HepG2 (cell line): ENCODE measurements around the gene FN1. TPM values are rescaled to one million over a fixed set of nuclear protein-coding genes. Genes with fewer than 3 reads are reported as not detected.
A peak's percentile ranks its signal among the peaks of the same experiment; 100 is the strongest.

ENCODE experiments used
- BCL6 ChIP-seq: IDR thresholded peaks from 2 replicates; pipeline ENCODE4 v1.6.1; 2016; ENCODE audit warnings: missing genetic modification reagents, missing compliant biosample characterization
- GTF3A ChIP-seq: sonication (generic); formaldehyde crosslinking; conservative IDR thresholded peaks from 2 replicates; pipeline ENCODE4 v1.4.0; 2020; ENCODE audit warnings: mild to moderate bottlenecking, missing genetic modification reagents
- HNRNPUL1 ChIP-seq: fragments of 200-400 bp; formaldehyde crosslinking; IDR thresholded peaks from 2 replicates; pipeline ENCODE4 v1.6.1; 2017; ENCODE audit warnings: low read depth, mild to moderate bottlenecking, low read length, moderate library complexity
- MATR3 ChIP-seq: sonication (generic); formaldehyde crosslinking; IDR thresholded peaks from 2 replicates; pipeline ENCODE4 v1.4.0; 2020; ENCODE audit warnings: missing genetic modification reagents
- MTA1 ChIP-seq: sonication (generic); formaldehyde crosslinking; IDR thresholded peaks from 2 replicates; pipeline ENCODE4 v1.4.0; 2020; ENCODE audit warnings: missing genetic modification reagents, mild to moderate bottlenecking, borderline replicate concordance
- MTA3 ChIP-seq: sonication (generic); formaldehyde crosslinking; IDR thresholded peaks from 2 replicates; pipeline ENCODE4 v1.4.0; 2020; ENCODE audit warnings: missing genetic modification reagents
- SUZ12 ChIP-seq: fragments of 150-350 bp; IDR thresholded peaks from 2 replicates; pipeline ENCODE4 v1.6.1; 2014; ENCODE audit warnings: low read depth, low read length
- U2AF1 ChIP-seq: fragments of 200-400 bp; formaldehyde crosslinking; optimal IDR thresholded peaks from 2 replicates; pipeline ENCODE3; 2017; ENCODE audit warnings: mild to moderate bottlenecking, low read depth, low read length
- ZNF24 ChIP-seq: fragments of 450-650 bp; IDR thresholded peaks from 2 replicates; pipeline ENCODE4 v1.6.1; 2017; ENCODE audit warnings: antibody characterized with exemption, mild to moderate bottlenecking
- ZNF33A ChIP-seq: sonication (generic); formaldehyde crosslinking; IDR thresholded peaks from 2 replicates; pipeline ENCODE4 v1.5.1; 2020; ENCODE audit warnings: missing genetic modification reagents, mild to moderate bottlenecking, moderate library complexity, borderline replicate concordance
- ZNF75D ChIP-seq: sonication (generic); formaldehyde crosslinking; IDR thresholded peaks from 2 replicates; pipeline ENCODE4 v1.8.1; 2023; ENCODE audit warnings: missing genetic modification reagents, mild to moderate bottlenecking, borderline replicate concordance
- ZNF766 ChIP-seq: sonication (generic); formaldehyde crosslinking; IDR thresholded peaks from 2 replicates; pipeline ENCODE4 v1.5.0; 2020; ENCODE audit warnings: missing genetic modification reagents, borderline replicate concordance
- ZNF776 ChIP-seq: sonication (generic); formaldehyde crosslinking; IDR thresholded peaks from 2 replicates; pipeline ENCODE4 v1.4.0; 2020; ENCODE audit warnings: mild to moderate bottlenecking, missing genetic modification reagents
- ZNF777 ChIP-seq: sonication (generic); formaldehyde crosslinking; IDR thresholded peaks from 2 replicates; pipeline ENCODE4 v1.4.0; 2020; ENCODE audit warnings: missing genetic modification reagents
- ZNF839 ChIP-seq: sonication (generic); formaldehyde crosslinking; IDR thresholded peaks from 2 replicates; pipeline ENCODE4 v1.4.0; 2020; ENCODE audit warnings: missing genetic modification reagents, mild to moderate bottlenecking, borderline replicate concordance
- ZNF883 ChIP-seq: sonication (generic); formaldehyde crosslinking; IDR thresholded peaks from 2 replicates; pipeline ENCODE4 v1.5.1; 2020; ENCODE audit warnings: mild to moderate bottlenecking, missing genetic modification reagents; ENCODE audit errors: not compliant biosample characterization
- polyA plus RNA-seq, 8 experiments: library from polyadenylated mRNA; depleted of rRNA in 3 of 8; stranded (reverse) in 7 of 8; unstranded in 1 of 8; fragments of >200 nt; fragmentation: Illumina TruSeq in 4 of 8; extraction: Trizol in 4 of 8; gene quantifications; 2 replicates each; pipeline versions ENCODE4 v1.2.1 to v1.2.3, GENCODE V29; 2011 to 2016; ENCODE audit warnings: low read depth in 4 of 8, missing spikeins in 1 of 8, mixed read lengths in 1 of 8; ENCODE audit not compliant: insufficient read depth in 1 of 8
- total RNA-seq, 5 experiments: library from RNA; depleted of rRNA; stranded (reverse); fragments of >200 nt; fragmentation: Illumina TruSeq; extraction: Trizol; gene quantifications; 2 replicates each; pipeline ENCODE4 v1.2.3, GENCODE V29; 2016; ENCODE audit warnings: low read depth in 1 of 5
- TF ChIP-seq, protein P1 (sequence below): sonication (generic); formaldehyde crosslinking; IDR thresholded peaks from 2 replicates; pipeline ENCODE4 v1.4.0; 2020; ENCODE audit warnings: mild to moderate bottlenecking, missing genetic modification reagents
- TF ChIP-seq, protein P2 (sequence below), 2 experiments: sonication (generic) in 1 of 2; formaldehyde crosslinking in 1 of 2; IDR thresholded peaks; 2 replicates each; pipeline versions ENCODE4 v1.5.1 to v1.6.1; 2011 to 2020; ENCODE audit warnings: borderline replicate concordance in 1 of 2, low read depth in 1 of 2, low read length in 1 of 2, mild to moderate bottlenecking in 1 of 2, missing genetic modification reagents in 1 of 2, moderate library complexity in 1 of 2
- TF ChIP-seq, protein P3 (sequence below): sonication (generic); formaldehyde crosslinking; conservative IDR thresholded peaks from 2 replicates; pipeline ENCODE4 v1.4.0; 2020; ENCODE audit warnings: missing genetic modification reagents
- TF ChIP-seq, protein P4 (sequence below), 2 experiments: fragments of 450-650 bp in 1 of 2; sonication (generic) in 1 of 2; formaldehyde crosslinking; IDR thresholded peaks; 2 replicates each; pipeline versions ENCODE4 v1.5.0 to v1.8.0; 2020 to 2022; ENCODE audit warnings: mild to moderate bottlenecking in 1 of 2, missing genetic modification reagents in 1 of 2
- TF ChIP-seq, protein P5 (sequence below): sonication (generic); formaldehyde crosslinking; conservative IDR thresholded peaks from 2 replicates; pipeline ENCODE4 v1.4.0; 2020; ENCODE audit warnings: missing genetic modification reagents

The FN1 gene
- total and polyA plus RNA-seq, 2 of the 13 experiments (the other 11 are each of a cell fraction or from before 2014, with no cell fraction given): 1,847 to 6,471 TPM

DNA sequence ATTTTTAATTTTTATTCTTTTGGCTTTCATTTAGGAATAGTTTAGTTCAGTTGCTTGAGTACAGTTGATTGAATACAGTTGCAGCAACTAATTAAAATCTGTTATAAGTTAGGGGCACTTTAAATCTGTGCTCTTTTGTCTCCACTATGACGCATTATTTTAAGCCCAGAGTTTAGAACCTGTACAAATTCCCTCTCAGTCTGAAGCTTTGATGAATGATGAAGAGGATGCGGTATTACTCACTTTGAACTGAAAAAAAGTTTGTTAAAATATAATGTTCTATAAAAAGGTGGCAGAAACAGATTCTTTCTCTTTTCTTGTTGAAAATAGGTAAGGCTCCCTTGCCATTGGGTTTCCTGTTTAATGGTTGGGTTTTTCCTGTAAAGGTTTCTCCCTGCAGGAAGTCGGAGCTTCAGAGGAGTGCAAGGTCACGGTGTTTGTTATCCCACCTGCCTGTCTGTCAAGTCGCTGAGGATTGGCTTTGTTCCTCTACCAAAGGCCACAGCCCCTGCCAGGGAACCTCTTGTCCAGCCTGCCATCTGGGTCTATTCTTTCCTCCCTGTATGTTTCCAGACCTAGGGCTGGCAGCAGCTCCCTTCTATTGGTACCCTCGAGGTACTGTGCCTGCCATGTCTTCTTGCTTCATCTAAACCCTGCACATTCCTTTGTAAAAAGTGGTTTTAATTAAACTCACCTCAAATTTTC, 43.8 kb upstream of the FN1 start (continued):
- TF ChIP-seq GTF3A (CRISPR knock-in tag): 0 out of 2 replicates have a peak, but pooled peaks have one; percentile 33
- TF ChIP-seq, protein P1, sequence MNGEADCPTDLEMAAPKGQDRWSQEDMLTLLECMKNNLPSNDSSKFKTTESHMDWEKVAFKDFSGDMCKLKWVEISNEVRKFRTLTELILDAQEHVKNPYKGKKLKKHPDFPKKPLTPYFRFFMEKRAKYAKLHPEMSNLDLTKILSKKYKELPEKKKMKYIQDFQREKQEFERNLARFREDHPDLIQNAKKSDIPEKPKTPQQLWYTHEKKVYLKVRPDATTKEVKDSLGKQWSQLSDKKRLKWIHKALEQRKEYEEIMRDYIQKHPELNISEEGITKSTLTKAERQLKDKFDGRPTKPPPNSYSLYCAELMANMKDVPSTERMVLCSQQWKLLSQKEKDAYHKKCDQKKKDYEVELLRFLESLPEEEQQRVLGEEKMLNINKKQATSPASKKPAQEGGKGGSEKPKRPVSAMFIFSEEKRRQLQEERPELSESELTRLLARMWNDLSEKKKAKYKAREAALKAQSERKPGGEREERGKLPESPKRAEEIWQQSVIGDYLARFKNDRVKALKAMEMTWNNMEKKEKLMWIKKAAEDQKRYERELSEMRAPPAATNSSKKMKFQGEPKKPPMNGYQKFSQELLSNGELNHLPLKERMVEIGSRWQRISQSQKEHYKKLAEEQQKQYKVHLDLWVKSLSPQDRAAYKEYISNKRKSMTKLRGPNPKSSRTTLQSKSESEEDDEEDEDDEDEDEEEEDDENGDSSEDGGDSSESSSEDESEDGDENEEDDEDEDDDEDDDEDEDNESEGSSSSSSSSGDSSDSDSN (CRISPR knock-in tag): no peak
- TF ChIP-seq ZNF839 (CRISPR knock-in tag): no peak
- no peak for TF ChIP-seq HNRNPUL1
- TF ChIP-seq, protein P2, sequence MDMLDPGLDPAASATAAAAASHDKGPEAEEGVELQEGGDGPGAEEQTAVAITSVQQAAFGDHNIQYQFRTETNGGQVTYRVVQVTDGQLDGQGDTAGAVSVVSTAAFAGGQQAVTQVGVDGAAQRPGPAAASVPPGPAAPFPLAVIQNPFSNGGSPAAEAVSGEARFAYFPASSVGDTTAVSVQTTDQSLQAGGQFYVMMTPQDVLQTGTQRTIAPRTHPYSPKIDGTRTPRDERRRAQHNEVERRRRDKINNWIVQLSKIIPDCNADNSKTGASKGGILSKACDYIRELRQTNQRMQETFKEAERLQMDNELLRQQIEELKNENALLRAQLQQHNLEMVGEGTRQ (IDR thresholded peaks at IDR 0.05; ENCODE audit: low read depth, low read length): no peak
- TF ChIP-seq, protein P2 (CRISPR knock-in tag; IDR thresholded peaks at IDR 0.05; ENCODE audit: borderline replicate concordance): no peak
- no peak for TF ChIP-seq MTA1 (CRISPR knock-in tag)
- no peak for TF ChIP-seq ZNF776 (CRISPR knock-in tag)
- no peak for TF ChIP-seq ZNF24
- TF ChIP-seq ZNF766 (CRISPR knock-in tag): peak; percentile 96
- no peak for TF ChIP-seq MATR3 (CRISPR knock-in tag)
- no peak for TF ChIP-seq SUZ12
- TF ChIP-seq, protein P3, sequence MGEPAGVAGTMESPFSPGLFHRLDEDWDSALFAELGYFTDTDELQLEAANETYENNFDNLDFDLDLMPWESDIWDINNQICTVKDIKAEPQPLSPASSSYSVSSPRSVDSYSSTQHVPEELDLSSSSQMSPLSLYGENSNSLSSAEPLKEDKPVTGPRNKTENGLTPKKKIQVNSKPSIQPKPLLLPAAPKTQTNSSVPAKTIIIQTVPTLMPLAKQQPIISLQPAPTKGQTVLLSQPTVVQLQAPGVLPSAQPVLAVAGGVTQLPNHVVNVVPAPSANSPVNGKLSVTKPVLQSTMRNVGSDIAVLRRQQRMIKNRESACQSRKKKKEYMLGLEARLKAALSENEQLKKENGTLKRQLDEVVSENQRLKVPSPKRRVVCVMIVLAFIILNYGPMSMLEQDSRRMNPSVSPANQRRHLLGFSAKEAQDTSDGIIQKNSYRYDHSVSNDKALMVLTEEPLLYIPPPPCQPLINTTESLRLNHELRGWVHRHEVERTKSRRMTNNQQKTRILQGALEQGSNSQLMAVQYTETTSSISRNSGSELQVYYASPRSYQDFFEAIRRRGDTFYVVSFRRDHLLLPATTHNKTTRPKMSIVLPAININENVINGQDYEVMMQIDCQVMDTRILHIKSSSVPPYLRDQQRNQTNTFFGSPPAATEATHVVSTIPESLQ (CRISPR knock-in tag): no peak
- no peak for TF ChIP-seq MTA3 (CRISPR knock-in tag)
- TF ChIP-seq ZNF75D (CRISPR knock-in tag): no peak
- TF ChIP-seq, protein P4, sequence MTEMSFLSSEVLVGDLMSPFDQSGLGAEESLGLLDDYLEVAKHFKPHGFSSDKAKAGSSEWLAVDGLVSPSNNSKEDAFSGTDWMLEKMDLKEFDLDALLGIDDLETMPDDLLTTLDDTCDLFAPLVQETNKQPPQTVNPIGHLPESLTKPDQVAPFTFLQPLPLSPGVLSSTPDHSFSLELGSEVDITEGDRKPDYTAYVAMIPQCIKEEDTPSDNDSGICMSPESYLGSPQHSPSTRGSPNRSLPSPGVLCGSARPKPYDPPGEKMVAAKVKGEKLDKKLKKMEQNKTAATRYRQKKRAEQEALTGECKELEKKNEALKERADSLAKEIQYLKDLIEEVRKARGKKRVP (CRISPR knock-in tag; IDR thresholded peaks at IDR 0.05): no peak
- no peak for TF ChIP-seq U2AF1
- TF ChIP-seq ZNF777 (CRISPR knock-in tag): no peak
- TF ChIP-seq ZNF33A (CRISPR knock-in tag): no peak
- TF ChIP-seq ZNF883 (CRISPR knock-in tag): no peak
- TF ChIP-seq, protein P5, sequence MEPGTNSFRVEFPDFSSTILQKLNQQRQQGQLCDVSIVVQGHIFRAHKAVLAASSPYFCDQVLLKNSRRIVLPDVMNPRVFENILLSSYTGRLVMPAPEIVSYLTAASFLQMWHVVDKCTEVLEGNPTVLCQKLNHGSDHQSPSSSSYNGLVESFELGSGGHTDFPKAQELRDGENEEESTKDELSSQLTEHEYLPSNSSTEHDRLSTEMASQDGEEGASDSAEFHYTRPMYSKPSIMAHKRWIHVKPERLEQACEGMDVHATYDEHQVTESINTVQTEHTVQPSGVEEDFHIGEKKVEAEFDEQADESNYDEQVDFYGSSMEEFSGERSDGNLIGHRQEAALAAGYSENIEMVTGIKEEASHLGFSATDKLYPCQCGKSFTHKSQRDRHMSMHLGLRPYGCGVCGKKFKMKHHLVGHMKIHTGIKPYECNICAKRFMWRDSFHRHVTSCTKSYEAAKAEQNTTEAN: 0 out of 2 replicates have a peak, but pooled peaks have one; percentile 33
- TF ChIP-seq BCL6 (CRISPR knock-in tag): peak; percentile 75
